ENCODE results near the gene AZU1. TPM values are rescaled to one million over a fixed set of nuclear protein-coding genes. Genes with fewer than 3 reads are reported as not detected.

Gene AZU1
- total and polyA plus RNA-seq, 2 experiments from 2014 or later, result not detected

GRCh38 chr19:803686-804418 lies 23.8 kb upstream of the AZU1 start:
- H3F3A ChIP-seq (ENCODE audit: insufficient read depth), result peaks cover 20% of the 10 kb centered on the region
- no peak overlapping the region for H3K4me3 ChIP-seq
- no peak overlapping the region for H2AFZ ChIP-seq
- no peaks in the 10 kb centered on the region for H3K9me2 ChIP-seq (ENCODE audit: insufficient read depth)
- TF ChIP-seq EZH2 (IDR thresholded peaks at IDR 0.05; ENCODE audit: insufficient read depth, poor library complexity, severe bottlenecking), result no peak
- TF ChIP-seq EZH2phosphoT487 (IDR thresholded peaks at IDR 0.05; ENCODE audit: insufficient read depth, low read depth), result no peak
- WGBS, 2 experiments (ENCODE audit: low coverage in 1 of 2, low lambda C conversion rate in 2 of 2, missing lambda C conversion rate in 2 of 2), result 86 to 90% methylated on average over 31 of the region's 31 CpGs
- no peaks in the 10 kb centered on the region for H3K27me3 ChIP-seq (replicated peaks; ENCODE audit: insufficient read depth)
- no peak overlapping the region for H3K9ac ChIP-seq
- H3K4me1 ChIP-seq (ENCODE audit: insufficient read depth), result peaks cover 27% of the 10 kb centered on the region
- H3K27ac ChIP-seq, result no peak overlapping the region
- H3K4me2 ChIP-seq (ENCODE audit: unreplicated experiment), result no peak overlapping the region
- peaks cover 40% of the 10 kb centered on the region for H3K36me3 ChIP-seq (ENCODE audit: low read depth)
- no peak for DNase-seq
- in situ Hi-C loops (cut with MboI), result no loop called here
- H3K9me3 ChIP-seq (ENCODE audit: low read depth), result no peaks in the 10 kb centered on the region
- H4K20me1 ChIP-seq (ENCODE audit: insufficient read depth), result peaks cover 28% of the 10 kb centered on the region
- peaks cover 100% of the 10 kb centered on the region for H3K79me2 ChIP-seq (ENCODE audit: insufficient read depth)

GRCh38 chr19:804419-805165 lies 23.0 kb upstream of the AZU1 start:
- Histone ChIP-seq H3K4me2 (ENCODE audit: unreplicated experiment) (no peak overlapping the region), H3K79me2 (ENCODE audit: insufficient read depth) (peaks cover 100% of the 10 kb centered on the region), H3K27me3 (replicated peaks; ENCODE audit: insufficient read depth) (no peaks in the 10 kb centered on the region), H3K4me3 (no peak overlapping the region), H3F3A (ENCODE audit: insufficient read depth) (peaks cover 16% of the 10 kb centered on the region), H3K9me3 (ENCODE audit: low read depth) (no peaks in the 10 kb centered on the region), H4K20me1 (ENCODE audit: insufficient read depth) (peaks cover 23% of the 10 kb centered on the region), H3K27ac (no peak overlapping the region), H3K9me2 (ENCODE audit: insufficient read depth) (no peaks in the 10 kb centered on the region), H3K9ac (no peak overlapping the region), H3K4me1 (ENCODE audit: insufficient read depth) (peaks cover 24% of the 10 kb centered on the region), H2AFZ (no peak overlapping the region), H3K36me3 (ENCODE audit: low read depth) (peaks cover 42% of the 10 kb centered on the region)
- 94 to 95% methylated on average over 44 to 45 of the region's 53 CpGs for WGBS, 2 experiments (ENCODE audit: low coverage in 1 of 2, low lambda C conversion rate in 2 of 2, missing lambda C conversion rate in 2 of 2)
- TF ChIP-seq EZH2 (IDR thresholded peaks at IDR 0.05; ENCODE audit: insufficient read depth, poor library complexity, severe bottlenecking) (no peak), EZH2phosphoT487 (IDR thresholded peaks at IDR 0.05; ENCODE audit: insufficient read depth, low read depth) (no peak)
- DNase-seq, result no peak
- in situ Hi-C loops (cut with MboI), result no loop called here

GRCh38 chr19:805166-805551 lies 22.5 kb upstream of the AZU1 start:
- in situ Hi-C loops (cut with MboI), result no loop called here
- TF ChIP-seq EZH2phosphoT487 (IDR thresholded peaks at IDR 0.05; ENCODE audit: insufficient read depth, low read depth) (no peak), EZH2 (IDR thresholded peaks at IDR 0.05; ENCODE audit: insufficient read depth, poor library complexity, severe bottlenecking) (no peak)

GRCh38 chr19:805600-806550 lies 21.8 kb upstream of the AZU1 start:
- Histone ChIP-seq H3K36me3 (ENCODE audit: low read depth) (peaks cover 48% of the 10 kb centered on the region), H4K20me1 (ENCODE audit: insufficient read depth) (peaks cover 12% of the 10 kb centered on the region), H3F3A (ENCODE audit: insufficient read depth) (peaks cover 16% of the 10 kb centered on the region), H3K9me3 (ENCODE audit: low read depth) (no peaks in the 10 kb centered on the region), H3K9ac (no peak overlapping the region), H3K9me2 (ENCODE audit: insufficient read depth) (no peaks in the 10 kb centered on the region), H3K4me2 (ENCODE audit: unreplicated experiment) (no peak overlapping the region), H3K27me3 (replicated peaks; ENCODE audit: insufficient read depth) (no peaks in the 10 kb centered on the region), H3K79me2 (ENCODE audit: insufficient read depth) (peaks cover 100% of the 10 kb centered on the region), H2AFZ (no peak overlapping the region), H3K4me1 (ENCODE audit: insufficient read depth) (peaks cover 14% of the 10 kb centered on the region), H3K27ac (no peak overlapping the region), H3K4me3 (no peak overlapping the region)
- in situ Hi-C loops (cut with MboI), result no loop called here
- no peak for DNase-seq
- TF ChIP-seq EZH2 (IDR thresholded peaks at IDR 0.05; ENCODE audit: insufficient read depth, poor library complexity, severe bottlenecking) (no peak), EZH2phosphoT487 (IDR thresholded peaks at IDR 0.05; ENCODE audit: insufficient read depth, low read depth) (no peak)
- 93 to 94% methylated on average over 46 to 90 of the region's 93 CpGs for WGBS, 2 experiments (ENCODE audit: low coverage in 1 of 2, low lambda C conversion rate in 2 of 2, missing lambda C conversion rate in 2 of 2)

More at GRCh38 chr19:805166-805551, 22.5 kb upstream of the AZU1 start:
- Histone ChIP-seq H3K9me2 (ENCODE audit: insufficient read depth) (no peaks in the 10 kb centered on the region), H3K27ac (no peak overlapping the region), H4K20me1 (ENCODE audit: insufficient read depth) (peaks cover 17% of the 10 kb centered on the region), H3K4me1 (ENCODE audit: insufficient read depth) (peaks cover 19% of the 10 kb centered on the region), H3K79me2 (ENCODE audit: insufficient read depth) (peaks cover 100% of the 10 kb centered on the region), H3K4me2 (ENCODE audit: unreplicated experiment) (no peak overlapping the region), H3K4me3 (no peak overlapping the region), H3K36me3 (ENCODE audit: low read depth) (peaks cover 42% of the 10 kb centered on the region), H3F3A (ENCODE audit: insufficient read depth) (peaks cover 12% of the 10 kb centered on the region), H2AFZ (no peak overlapping the region), H3K9ac (no peak overlapping the region), H3K9me3 (ENCODE audit: low read depth) (no peaks in the 10 kb centered on the region), H3K27me3 (replicated peaks; ENCODE audit: insufficient read depth) (no peaks in the 10 kb centered on the region)
- DNase-seq, result no peak
- WGBS, 2 experiments (ENCODE audit: low coverage in 1 of 2, low lambda C conversion rate in 2 of 2, missing lambda C conversion rate in 2 of 2), result 90 to 98% methylated on average over 15 to 33 of the region's 33 CpGs
